Liver (tissue), 9 donors: ENCODE data around the gene CCNY. TPM values are rescaled to one million over a fixed set of nuclear protein-coding genes. Genes with fewer than 3 reads are reported as not detected.

Experiments
- DNase-seq: peaks from one replicate; pipeline ENCODE4 v3.0.0-alpha.2; 2017; ENCODE audit warnings: low spot score
- H3K27ac ChIP-seq, 2 donors: one replicate each; pipeline ENCODE4 v1.7.0; 2013; ENCODE audit warnings: inconsistent platforms in 2 of 2, low read length in 2 of 2, control low read depth in 1 of 2, low read depth in 1 of 2, mild to moderate bottlenecking in 1 of 2
- H3K27me3 ChIP-seq, 4 donors: one replicate each; pipeline versions ENCODE4 v1.6.1 to v1.7.0; 2013; ENCODE audit warnings: low read length in 3 of 4, inconsistent platforms in 1 of 4, mild to moderate bottlenecking in 1 of 4, moderate library complexity in 1 of 4; ENCODE audit not compliant: control insufficient read depth in 4 of 4, insufficient read depth in 4 of 4
- H3K36me3 ChIP-seq, 4 donors: one replicate each; pipeline versions ENCODE4 v1.6.1 to v1.7.0; 2013; ENCODE audit warnings: low read length in 3 of 4, mild to moderate bottlenecking in 3 of 4, low read depth in 1 of 4, moderate library complexity in 1 of 4; ENCODE audit not compliant: control insufficient read depth in 4 of 4, insufficient read depth in 3 of 4
- H3K4me1 ChIP-seq, 4 donors: one replicate each; pipeline versions ENCODE4 v1.6.1 to v1.7.0; 2013; ENCODE audit warnings: low read length in 3 of 4, mild to moderate bottlenecking in 3 of 4, moderate library complexity in 1 of 4; ENCODE audit not compliant: control insufficient read depth in 4 of 4, insufficient read depth in 4 of 4
- H3K4me3 ChIP-seq, 3 donors: one replicate each; pipeline versions ENCODE4 v1.6.1 to v1.7.0; 2013; ENCODE audit warnings: low read length in 3 of 3, control low read depth in 1 of 3, low read depth in 1 of 3, mild to moderate bottlenecking in 1 of 3
- H3K9ac ChIP-seq, 2 donors: one replicate each; pipeline ENCODE4 v1.7.0; 2013; ENCODE audit warnings: low read length in 2 of 2, mild to moderate bottlenecking in 2 of 2, moderate library complexity in 2 of 2, control low read depth in 1 of 2, low read depth in 1 of 2
- H3K9me3 ChIP-seq, 4 donors: one replicate each; pipeline versions ENCODE4 v1.6.1 to v1.7.0; 2013; ENCODE audit warnings: low read length in 3 of 4; ENCODE audit not compliant: control insufficient read depth in 4 of 4
- ATF3 ChIP-seq: IDR thresholded peaks from 2 replicates; pipeline ENCODE4 v1.6.1; 2016; ENCODE audit warnings: antibody characterized with exemption
- CTCF ChIP-seq: fragments of 150-350 bp; IDR thresholded peaks from 2 replicates; pipeline ENCODE4 v1.5.1; 2017; ENCODE audit warnings: improper control_type of control experiment, low read depth, low read length; ENCODE audit not compliant: missing input control
- EGR1 ChIP-seq, 2 donors: IDR thresholded peaks; 2 replicates each; pipeline ENCODE4 v1.6.1; 2016 to 2018; ENCODE audit warnings: antibody characterized with exemption in 2 of 2, low read depth in 2 of 2
- FOXA1 ChIP-seq: IDR thresholded peaks from 2 replicates; pipeline ENCODE4 v1.6.1; 2016; ENCODE audit warnings: antibody characterized with exemption
- FOXA2 ChIP-seq: IDR thresholded peaks from 2 replicates; pipeline ENCODE4 v1.6.1; 2016; ENCODE audit warnings: antibody characterized with exemption
- GABPA ChIP-seq, 2 donors: IDR thresholded peaks in 1 of 2; conservative IDR thresholded peaks in 1 of 2; 2 replicates each; pipeline ENCODE4 v1.6.1; 2016; ENCODE audit warnings: antibody characterized with exemption in 2 of 2, mild to moderate bottlenecking in 1 of 2, moderate library complexity in 1 of 2
- HNF4A ChIP-seq, 2 donors: conservative IDR thresholded peaks; 2 replicates each; pipeline ENCODE4 v1.6.1; 2016; ENCODE audit warnings: antibody characterized with exemption in 2 of 2, mild to moderate bottlenecking in 2 of 2
- HNF4G ChIP-seq: IDR thresholded peaks from 2 replicates; pipeline ENCODE4 v1.6.1; 2016; ENCODE audit warnings: antibody characterized with exemption
- JUND ChIP-seq, 2 donors: IDR thresholded peaks; 2 replicates each; pipeline ENCODE4 v1.6.1; 2016; ENCODE audit warnings: antibody characterized with exemption in 2 of 2
- MAX ChIP-seq: IDR thresholded peaks from 2 replicates; pipeline ENCODE4 v1.6.1; 2016; ENCODE audit warnings: antibody characterized with exemption
- NR2F2 ChIP-seq: IDR thresholded peaks from 2 replicates; pipeline ENCODE4 v1.6.1; 2016; ENCODE audit warnings: antibody characterized with exemption
- RAD21 ChIP-seq, 2 donors: IDR thresholded peaks; 2 replicates each; pipeline ENCODE4 v1.6.1; 2016; ENCODE audit warnings: antibody characterized with exemption in 2 of 2, mild to moderate bottlenecking in 2 of 2
- REST ChIP-seq: IDR thresholded peaks from 2 replicates; pipeline ENCODE4 v1.6.1; 2016; ENCODE audit warnings: antibody characterized with exemption, mild to moderate bottlenecking
- RXRA ChIP-seq, 2 donors: IDR thresholded peaks; 2 replicates each; pipeline ENCODE4 v1.6.1; 2017 to 2018; ENCODE audit warnings: antibody characterized with exemption in 2 of 2, mild to moderate bottlenecking in 1 of 2
- SP1 ChIP-seq: IDR thresholded peaks from 2 replicates; pipeline ENCODE4 v1.6.1; 2018; ENCODE audit warnings: antibody characterized with exemption, mild to moderate bottlenecking
- TAF1 ChIP-seq: conservative IDR thresholded peaks from 2 replicates; pipeline ENCODE4 v1.6.1; 2016; ENCODE audit warnings: antibody characterized with exemption, mild to moderate bottlenecking
- YY1 ChIP-seq: IDR thresholded peaks from 2 replicates; pipeline ENCODE4 v1.6.1; 2016; ENCODE audit warnings: antibody characterized with exemption, mild to moderate bottlenecking
- ZBTB33 ChIP-seq: IDR thresholded peaks from 2 replicates; pipeline ENCODE4 v1.6.1; 2016; ENCODE audit warnings: antibody characterized with exemption
- WGBS: extraction: QIAGEN DNeasy Blood & Tissue Kit; methylation state at CpG from one replicate; pipeline ENCODE4 v1.1.7; 2013; 5-methylcytosine and 5-hydroxymethylcytosine counted together
- polyA plus RNA-seq, 2 donors: library from polyadenylated mRNA; stranded (reverse) in 1 of 2; unstranded in 1 of 2; fragments of 200-250 nt in 1 of 2; fragments of >200 nt in 1 of 2; fragmentation: Nextera tagmentation in 1 of 2; extraction: Ambion mirVana in 1 of 2; gene quantifications; one replicate each; pipeline versions ENCODE4 v1.2.1 to v1.2.3, GENCODE V29; 2013 to 2015
- total RNA-seq, 2 donors: library from RNA; depleted of rRNA; stranded (reverse); fragments of >200 nt; gene quantifications; one replicate each; pipeline ENCODE4 v1.2.3, GENCODE V29; 2014
- donor health status: healthy.
- donor health status: healthy.
- donor health status: healthy.
- donor health status: healthy.
- donor health status: healthy.

CCNY gene
- total and polyA plus RNA-seq, 4 donors, result 17.6 to 38.4 (median 21.8) TPM

- DNase-seq, result no peak
- no peak for TF ChIP-seq TAF1
- TF ChIP-seq ATF3, result no peak
- TF ChIP-seq FOXA2, result no peak
- no peak for TF ChIP-seq EGR1 (IDR thresholded peaks at IDR 0.05; ENCODE audit: low read depth in 2 of 2)
- no peak for TF ChIP-seq SP1
- no peak for TF ChIP-seq GABPA (IDR thresholded peaks at IDR 0.05 in 1 of 2, conservative IDR thresholded peaks at IDR 0.05 in 1 of 2)
- no peak for TF ChIP-seq REST
- no peak for TF ChIP-seq YY1
- TF ChIP-seq MAX, result no peak
- no peak for TF ChIP-seq CTCF
- no peak for TF ChIP-seq FOXA1
- no peak for TF ChIP-seq JUND (IDR thresholded peaks at IDR 0.05)
- TF ChIP-seq NR2F2, result no peak
- TF ChIP-seq RAD21 (IDR thresholded peaks at IDR 0.05), result no peak
- TF ChIP-seq HNF4A (conservative IDR thresholded peaks at IDR 0.05), result no peak
- no peak for TF ChIP-seq ZBTB33
- no peak for TF ChIP-seq RXRA (IDR thresholded peaks at IDR 0.05)
- no peak for TF ChIP-seq HNF4G
- H3K4me3 ChIP-seq, result no peak overlapping the region
- H3K27me3 ChIP-seq, result no peaks in the 10 kb centered on the region
- H3K27ac ChIP-seq, result no peak overlapping the region
- 95% methylated on average over 1 of the region's 1 CpG for WGBS
- no peaks in the 10 kb centered on the region for H3K36me3 ChIP-seq
- no peak overlapping the region for H3K9ac ChIP-seq
- no peaks in the 10 kb centered on the region for H3K9me3 ChIP-seq
- peaks cover 12 to 31% (median 15%) of the 10 kb centered on the region in 4 donors for H3K4me1 ChIP-seq
Measured at GRCh38 chr10:35353805-35354204, 17.5 kb downstream of the CCNY start.
